ENCODE data around the gene RSPH3.
"Not testable (repeated sequence)": the region's sequence is repeated elsewhere in the genome, so short reads cannot be mapped to it uniquely, and the experiment has no call there.

RSPH3 gene

GRCh38 chr6:158999666-159000403 lies at the start of gene RSPH3:
Gene RSPH3 (minus strand): TSS chr6:159000202. CDS start chr6:158999550, 652 bp downstream.
- peak; percentile 59 for DNase-seq

DNA sequence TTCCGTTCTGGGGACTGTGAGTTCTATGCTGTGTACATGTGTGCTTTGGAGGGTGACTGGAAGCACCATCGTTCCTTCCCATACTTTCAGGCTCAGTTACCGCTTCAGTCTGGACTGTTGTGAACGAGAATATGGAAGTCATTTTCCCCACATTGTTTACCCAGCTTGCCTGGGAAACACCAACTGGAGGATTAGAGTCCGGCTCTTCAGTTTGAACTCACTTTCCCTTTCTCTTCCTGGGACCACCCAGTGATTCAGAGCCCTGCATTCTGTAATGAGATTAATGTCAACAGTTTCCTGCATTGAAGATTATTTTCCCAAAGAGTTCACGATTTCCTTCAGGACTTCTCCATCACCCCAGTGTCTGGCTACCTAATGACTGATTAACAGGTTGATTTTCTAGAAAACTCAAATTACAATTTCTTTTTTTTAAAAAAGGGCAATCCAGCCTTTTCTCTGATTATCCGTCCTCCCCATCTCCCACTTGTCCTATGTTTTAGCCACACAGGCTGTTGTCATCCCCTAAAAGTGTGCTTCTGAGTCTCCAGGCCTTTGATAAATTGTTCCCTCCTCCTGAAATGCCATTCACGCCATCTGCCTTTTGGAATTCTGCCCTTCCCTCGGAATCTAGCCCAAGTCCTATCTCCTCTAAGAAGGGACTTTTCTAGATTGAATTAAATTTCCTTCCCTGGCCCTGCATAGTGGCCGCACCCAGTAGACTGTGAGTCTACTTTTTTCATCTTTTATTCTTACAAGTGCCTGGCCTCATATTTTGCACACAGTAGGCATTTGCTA lies 48.1 kb upstream of the RSPH3 start:
- DNase-seq: no peak

- no peak for DNase-seq
Measured at GRCh38 chr6:159045801-159046200, 45.8 kb upstream of the RSPH3 start.

GRCh38 chr6:159044899-159045727 lies 45.1 kb upstream of the RSPH3 start, which contains the start of gene TAGAP:
Gene TAGAP (minus strand): TSS chr6:159044991. CDS start chr6:159044146, 845 bp downstream.
- no peak for DNase-seq

DNA sequence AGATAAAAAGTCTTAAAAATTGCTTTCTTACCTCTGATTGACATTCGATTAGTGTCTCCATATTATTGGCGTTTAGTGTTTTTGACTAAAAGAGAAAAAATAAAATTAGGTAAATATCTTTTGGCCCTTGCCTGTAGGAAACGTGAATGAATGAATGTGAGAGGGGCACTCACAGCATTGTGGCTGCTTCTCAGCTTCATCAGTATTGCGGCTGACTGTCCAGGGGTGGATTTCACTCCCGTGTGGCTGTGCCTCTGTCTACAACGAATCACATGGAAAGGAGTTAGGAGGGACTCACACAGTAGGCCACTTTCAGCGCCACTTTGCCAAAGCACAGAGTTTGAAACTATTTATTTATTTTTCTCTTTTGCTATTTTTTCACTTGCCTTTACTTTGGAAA lies 43.9 kb upstream of the RSPH3 start:
- no peak for DNase-seq

- no peak for DNase-seq
Measured at GRCh38 chr6:159043251-159043650, 43.2 kb upstream of the RSPH3 start.

DNA sequence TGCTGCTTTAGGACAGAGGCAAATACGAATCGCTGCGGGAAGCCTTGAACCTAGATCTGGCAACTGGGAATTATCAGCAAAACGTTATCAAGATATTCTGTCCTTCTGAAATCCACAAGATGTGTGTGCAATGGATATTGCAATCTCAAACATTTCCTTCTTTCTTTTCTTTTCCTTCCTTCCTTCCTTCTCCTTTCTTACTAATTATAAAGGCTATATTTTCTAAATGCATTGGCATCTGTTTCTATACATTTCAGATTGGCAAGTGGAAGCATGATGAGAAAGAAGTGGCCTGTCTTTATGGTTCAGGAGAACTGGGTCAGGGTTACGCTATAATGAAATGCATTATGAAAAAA lies 42.8 kb upstream of the RSPH3 start:
- no peak for DNase-seq

DNA sequence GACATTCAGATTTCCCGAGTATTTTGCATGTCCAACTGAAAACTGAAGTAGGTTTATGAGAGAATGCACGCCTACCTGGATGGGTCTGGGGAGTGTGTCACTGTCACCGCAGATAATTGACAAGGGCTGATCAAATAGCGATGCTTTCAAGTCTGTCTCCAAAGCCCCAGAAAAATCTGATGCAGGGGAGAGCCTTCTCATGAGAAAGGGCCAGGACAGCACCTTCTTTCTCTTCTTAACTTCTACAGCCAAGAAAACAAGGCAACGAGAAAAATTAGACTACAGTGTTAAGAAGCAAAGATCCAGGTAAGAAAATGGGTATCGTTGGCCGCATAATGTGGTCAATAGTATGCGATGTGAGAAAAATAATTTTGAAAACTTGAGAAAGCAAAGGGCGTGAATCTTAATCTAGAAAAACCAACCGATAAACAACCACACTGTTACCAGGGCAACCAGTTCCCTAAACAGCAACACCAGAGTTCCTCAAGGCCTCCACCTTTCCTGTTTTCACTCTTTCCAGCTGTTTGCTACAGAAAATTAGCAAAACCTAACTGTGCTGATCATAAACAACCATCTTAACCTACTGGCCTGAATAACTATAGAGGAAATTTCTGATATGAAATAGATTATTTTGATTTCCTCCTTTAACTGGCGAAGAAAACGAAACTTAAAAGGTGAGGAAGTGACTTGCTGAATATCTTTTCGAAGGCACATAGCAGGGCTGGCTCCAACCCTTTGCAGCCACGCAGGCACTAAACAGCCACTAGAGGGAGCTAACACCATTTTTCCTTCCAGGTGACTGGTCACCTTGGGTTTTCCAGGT lies 42.2 kb upstream of the RSPH3 start:
- DNase-seq: no peak

GRCh38 chr6:159041181-159041580 lies 41.2 kb upstream of the RSPH3 start:
- no peak for DNase-seq

- DNase-seq: no peak
Measured at GRCh38 chr6:159039885-159040258, 39.9 kb upstream of the RSPH3 start.

- DNase-seq: no peak
Measured at GRCh38 chr6:159038914-159039884, 39.2 kb upstream of the RSPH3 start.

GRCh38 chr6:159038318-159038717 lies 38.3 kb upstream of the RSPH3 start:
- not testable (repeated sequence) for DNase-seq

GRCh38 chr6:159037756-159038290 lies 37.8 kb upstream of the RSPH3 start:
- DNase-seq: no peak

GRCh38 chr6:159036673-159037072 lies 36.7 kb upstream of the RSPH3 start:
- DNase-seq: no peak

DNA sequence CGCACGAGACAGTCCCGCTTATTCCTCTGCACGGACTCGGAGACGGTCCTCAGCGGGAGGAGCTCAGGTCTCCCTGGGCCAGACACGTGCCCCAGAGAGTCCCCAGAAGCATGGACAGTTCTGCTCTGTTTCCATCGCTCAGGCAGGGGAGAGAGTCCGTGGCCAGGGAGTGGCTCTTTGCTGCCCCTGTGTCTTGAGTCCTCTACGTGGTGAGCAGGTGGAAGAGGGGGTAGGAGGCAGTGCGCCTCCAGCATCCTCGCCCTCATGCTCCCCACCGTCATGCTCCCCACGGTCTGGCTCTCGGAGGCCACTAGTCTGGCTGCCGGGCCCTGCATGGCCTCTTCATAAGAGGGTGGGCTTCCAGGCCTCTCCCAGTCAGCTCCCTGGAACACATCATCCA lies 35.9 kb upstream of the RSPH3 start:
- no peak for DNase-seq

DNA sequence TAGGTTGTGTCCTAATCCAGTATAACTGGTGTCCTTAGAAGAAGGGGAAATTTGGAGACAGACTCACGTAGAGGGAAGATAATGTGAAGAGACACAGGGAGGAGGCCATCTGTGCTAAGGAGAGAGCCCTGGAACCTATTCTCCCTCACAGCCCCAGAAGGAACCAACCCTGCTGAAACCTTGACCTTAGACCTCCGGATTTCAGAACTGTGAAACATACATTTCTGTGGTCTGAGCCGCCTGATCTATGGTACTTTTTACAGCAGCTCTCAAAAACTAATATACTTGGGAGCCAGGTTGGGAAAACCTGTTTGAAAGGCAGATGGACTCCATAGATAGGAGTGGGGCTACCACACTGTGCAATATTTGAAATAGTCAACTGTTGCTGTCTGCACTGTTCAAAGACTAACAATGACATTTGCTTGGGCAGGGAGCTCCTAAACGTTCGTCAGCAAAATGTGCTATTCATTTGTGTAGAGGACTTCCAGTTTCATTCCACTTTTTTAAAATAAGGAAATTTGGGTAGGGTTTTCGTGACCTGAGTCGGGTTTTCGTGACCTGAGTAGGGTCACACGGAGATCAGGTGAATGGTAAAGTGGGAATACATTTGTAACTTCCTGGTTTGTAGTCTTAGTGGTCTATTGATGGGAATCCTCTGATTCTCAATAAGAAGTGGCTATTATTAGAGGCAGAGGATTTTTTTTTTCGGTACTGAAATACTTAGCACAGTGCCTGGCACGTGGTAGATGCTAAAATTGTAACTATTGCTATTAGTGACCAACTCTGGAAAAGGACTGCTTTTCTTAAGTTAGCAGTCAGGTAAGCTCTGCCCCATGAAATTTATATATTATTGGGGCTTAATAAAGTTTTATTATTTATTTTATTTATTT lies 33.4 kb upstream of the RSPH3 start:
- no peak for DNase-seq

GRCh38 chr6:159031846-159032245 lies 31.8 kb upstream of the RSPH3 start:
- DNase-seq: no peak

DNA sequence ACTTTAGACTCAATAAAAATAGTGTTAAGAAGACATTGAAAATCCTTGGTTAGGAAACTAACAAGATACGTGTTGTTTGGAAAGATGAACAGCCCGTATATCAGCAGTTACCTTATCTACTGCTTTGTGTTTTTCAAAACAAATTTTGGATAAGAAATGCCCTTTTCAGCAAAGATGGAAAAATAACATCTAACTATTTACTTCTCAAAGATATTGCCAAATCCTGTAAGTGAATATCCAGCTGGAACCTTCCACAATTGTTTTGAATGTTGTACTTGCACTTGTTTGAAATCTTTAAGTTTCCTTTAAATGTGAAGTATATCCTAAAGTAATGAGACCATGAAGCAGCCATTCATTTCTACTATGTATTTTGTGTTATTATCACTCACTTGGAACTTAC lies 30.2 kb upstream of the RSPH3 start:
- DNase-seq: no peak

GRCh38 chr6:159025224-159025623 lies 25.2 kb upstream of the RSPH3 start:
- not testable (repeated sequence) for DNase-seq

DNA sequence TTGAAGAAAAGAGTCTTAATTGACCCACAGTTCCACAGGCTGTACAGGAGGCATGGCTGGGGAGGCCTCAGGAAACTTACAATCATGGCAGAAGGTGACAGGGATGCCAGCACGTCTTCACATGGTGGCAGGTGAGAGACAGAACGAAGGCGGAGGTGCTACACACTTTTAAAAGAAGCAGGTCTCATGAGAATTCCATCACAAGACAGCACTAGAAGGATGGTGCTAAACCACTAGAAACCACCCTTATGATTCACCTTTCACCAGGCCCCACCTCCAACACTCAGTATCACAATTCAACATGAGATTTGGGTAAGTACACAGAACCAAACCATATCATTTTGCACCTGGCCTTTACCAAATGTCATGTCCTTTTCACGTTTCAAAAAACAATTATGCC lies 23.9 kb upstream of the RSPH3 start:
- no peak for DNase-seq

Measured in NCI-H2081 treated with DMSO at 0.1 percent for 48 hours (cell line).